Gastrocnemius medialis (tissue), 4 donors: Measurements from ENCODE around the gene MS4A13. TPM values are rescaled to one million over a fixed set of nuclear protein-coding genes. Genes with fewer than 3 reads are reported as not detected.
"Not testable (repeated sequence)": the region's sequence is repeated elsewhere in the genome, so short reads cannot be mapped to it uniquely, and the experiment has no call there.

Source experiments
- ATAC-seq, 2 donors: fragments of 150-250 bp; one replicate each; pipeline ENCODE4 v1.9.1; 2016
- DNase-seq, 2 donors: peaks; one replicate each; pipeline ENCODE4 v3.0.0-alpha.2; 2019
- H3K27ac ChIP-seq, 4 donors: fragments of 200-600 bp; sonication (generic); 1 replicate in 1 of 4; 2 replicates in 3 of 4; pipeline ENCODE4 v1.5.1; 2016 to 2018; ENCODE audit warnings: mild to moderate bottlenecking in 2 of 4, moderate library complexity in 1 of 4
- H3K27me3 ChIP-seq, 3 donors: fragments of 200-600 bp; sonication (generic) in 2 of 3; 1 replicate in 1 of 3; 2 replicates in 2 of 3; pipeline versions ENCODE4 v1.5.1 to v1.6.0; 2016 to 2019; ENCODE audit warnings: mild to moderate bottlenecking in 1 of 3, moderate library complexity in 1 of 3
- H3K36me3 ChIP-seq, 2 donors: fragments of 200-600 bp; sonication (generic) in 1 of 2; one replicate each; pipeline ENCODE4 v1.5.1; 2017 to 2018
- H3K4me1 ChIP-seq, 2 donors: fragments of 200-600 bp; sonication (generic) in 1 of 2; one replicate each; pipeline ENCODE4 v1.5.1; 2016 to 2017; ENCODE audit warnings: mild to moderate bottlenecking in 2 of 2
- H3K4me3 ChIP-seq, 4 donors: fragments of 200-600 bp; sonication (generic) in 3 of 4; 1 replicate in 1 of 4; 2 replicates in 3 of 4; pipeline ENCODE4 v1.5.1; 2016 to 2019; ENCODE audit warnings: mild to moderate bottlenecking in 2 of 4
- H3K9me3 ChIP-seq, 3 donors: fragments of 200-600 bp; sonication (generic) in 2 of 3; 1 replicate in 1 of 3; 2 replicates in 2 of 3; pipeline ENCODE4 v1.5.1; 2016 to 2019
- CTCF ChIP-seq, 5 experiments: fragments of 450-650 bp in 3 of 5; fragments of 200-600 bp in 2 of 5; sonication (generic) in 2 of 5; IDR thresholded peaks in 4 of 5; conservative IDR thresholded peaks in 1 of 5; 1 replicate in 4 of 5; 2 replicates in 1 of 5; pipeline ENCODE4 v1.5.1; 2016 to 2019; ENCODE audit warnings: antibody characterized with exemption in 5 of 5, mild to moderate bottlenecking in 3 of 5, moderate library complexity in 3 of 5
- POLR2A ChIP-seq, 2 donors: fragments of 450-650 bp; IDR thresholded peaks; one replicate each; pipeline ENCODE4 v1.6.1; 2017; ENCODE audit warnings: antibody characterized with exemption in 2 of 2, mild to moderate bottlenecking in 2 of 2, moderate library complexity in 2 of 2
- in situ Hi-C, 4 donors: fragments of 200-750 bp; cut with MboI; loops; one replicate each; pipeline versions ENCODE4 v1.15.0 to v1.8.0; 2017; ENCODE audit warnings: low sequenced_read_pairs in 4 of 4
- intact Hi-C: fragments of 100-400 bp; cut with DNase I; formaldehyde crosslinking; loops from one replicate; pipeline ENCODE4 v1.15.1; 2023; ENCODE audit warnings: low total_unique reads
- total RNA-seq, 4 donors: library from RNA; depleted of rRNA; stranded (reverse); fragments of >200 nt; gene quantifications; one replicate each; pipeline versions ENCODE4 v1.1.0 to v1.2.3, GENCODE V29; 2016

The MS4A13 gene
- total RNA-seq, 4 donors from 2014 or later: not detected

DNA sequence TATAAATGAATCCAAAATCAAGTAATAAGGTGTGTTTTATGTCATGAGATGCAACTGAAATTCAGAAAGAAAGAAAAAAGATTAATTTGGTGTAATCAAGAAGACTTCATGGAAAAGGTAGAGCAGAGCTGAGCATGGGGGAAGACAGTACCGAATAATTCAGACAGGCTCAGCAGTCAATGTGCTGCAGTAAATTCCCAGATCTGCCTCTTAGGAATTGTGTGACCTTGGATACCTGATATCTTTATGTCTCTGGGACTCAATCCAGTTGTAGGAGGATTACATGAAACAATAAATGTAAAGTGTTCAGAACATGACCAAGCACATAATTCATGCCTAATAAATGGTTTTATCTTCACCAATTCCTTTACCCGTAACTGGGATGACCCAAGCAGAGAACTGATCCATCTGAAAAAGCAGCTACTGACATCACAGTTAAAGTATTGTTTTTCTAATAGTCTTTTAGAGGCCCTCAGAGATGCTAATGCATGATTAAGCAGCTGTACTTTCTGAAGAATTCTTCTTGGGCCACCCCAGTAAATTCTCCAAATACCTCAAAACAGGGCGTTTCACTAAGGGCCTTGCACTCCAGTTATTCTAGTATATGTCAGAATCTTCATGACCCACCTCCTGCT lies 14.8 kb upstream of the MS4A13 start:
- intact Hi-C loops: no loop called here
- Histone ChIP-seq H3K4me1 (no peaks in the 10 kb centered on the region), H3K27me3 (no peaks in the 10 kb centered on the region), H3K4me3 (no peak overlapping the region), H3K27ac (no peak overlapping the region), H3K36me3 (no peaks in the 10 kb centered on the region), H3K9me3 (no peaks in the 10 kb centered on the region)
- ATAC-seq (no peak), DNase-seq (no peak)
- no peak for TF ChIP-seq POLR2A (IDR thresholded peaks at IDR 0.05)
- in situ Hi-C loops: no loop called here

GRCh38 chr11:60502221-60502775 lies 12.9 kb upstream of the MS4A13 start:
- H3K4me1 ChIP-seq: no peaks in the 10 kb centered on the region
- H3K27me3 ChIP-seq: no peaks in the 10 kb centered on the region
- H3K4me3 ChIP-seq: no peak overlapping the region
- TF ChIP-seq POLR2A (IDR thresholded peaks at IDR 0.05) (no peak), CTCF (IDR thresholded peaks at IDR 0.05 in 4 of 5, conservative IDR thresholded peaks at IDR 0.05 in 1 of 5) (no peak)
- DNase-seq: no peak
- no peak for ATAC-seq
- no peaks in the 10 kb centered on the region for H3K9me3 ChIP-seq
- in situ Hi-C loops (no loop called here), intact Hi-C loops (no loop called here)
- no peaks in the 10 kb centered on the region for H3K36me3 ChIP-seq
- H3K27ac ChIP-seq: no peak overlapping the region

- no peaks in the 10 kb centered on the region for H3K4me1 ChIP-seq
- TF ChIP-seq POLR2A (IDR thresholded peaks at IDR 0.05) (no peak), CTCF (IDR thresholded peaks at IDR 0.05 in 4 of 5, conservative IDR thresholded peaks at IDR 0.05 in 1 of 5) (no peak)
- no peak for ATAC-seq
- H3K27me3 ChIP-seq: no peaks in the 10 kb centered on the region
- in situ Hi-C loops: no loop called here
- no peaks in the 10 kb centered on the region for H3K36me3 ChIP-seq
- no peak overlapping the region for H3K27ac ChIP-seq
- H3K9me3 ChIP-seq: no peaks in the 10 kb centered on the region
- intact Hi-C loops: no loop called here
- no peak overlapping the region for H3K4me3 ChIP-seq
- DNase-seq: no peak
These were observed 10.8 kb upstream of the MS4A13 start for GRCh38 chr11:60504219-60504905.

DNA sequence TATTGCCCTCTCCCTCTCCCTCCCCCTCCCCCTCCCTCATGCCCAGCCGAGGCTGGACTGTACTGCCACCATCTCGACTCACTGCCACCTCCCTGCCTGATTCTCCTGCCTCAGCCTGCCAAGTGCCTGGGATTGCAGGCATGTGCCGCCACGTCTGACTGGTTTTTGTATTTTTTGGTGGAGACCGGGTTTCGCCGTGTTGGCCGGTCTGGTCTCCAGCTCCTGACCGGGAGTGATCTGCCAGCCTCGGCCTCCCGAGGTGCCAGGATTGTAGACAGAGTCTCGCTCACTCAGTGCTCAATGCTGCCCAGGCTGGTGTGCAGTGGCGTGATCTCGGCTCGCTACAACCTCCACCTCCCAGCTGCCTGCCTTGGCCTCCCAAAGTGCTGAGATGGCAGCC lies 5.6 kb upstream of the MS4A13 start:
- in situ Hi-C loops, H3K4me1 ChIP-seq, H3K4me3 ChIP-seq, H3K27me3 ChIP-seq, DNase-seq, H3K27ac ChIP-seq, ATAC-seq, intact Hi-C loops, H3K36me3 ChIP-seq, H3K9me3 ChIP-seq: not testable (repeated sequence)

DNA sequence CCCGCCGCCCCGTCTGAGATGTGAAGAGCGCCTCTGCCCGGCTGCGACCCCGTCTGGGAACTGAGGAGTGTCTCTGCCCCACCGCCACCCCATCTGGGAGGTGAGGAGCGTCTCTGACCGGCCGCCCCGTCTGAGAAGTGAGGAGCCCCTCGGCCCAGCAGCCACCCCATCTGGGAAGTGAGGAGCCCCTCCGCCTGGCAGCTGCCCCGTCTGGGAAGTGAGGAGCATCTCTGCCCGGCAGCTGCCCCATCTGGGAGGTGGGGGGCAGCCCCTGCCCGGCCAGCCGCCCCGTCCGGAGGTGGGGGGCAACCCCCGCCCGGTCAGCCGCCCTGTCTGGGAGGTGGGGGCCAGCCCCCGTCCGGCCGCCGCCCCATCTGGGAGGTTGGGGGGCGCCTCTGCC lies 5.0 kb upstream of the MS4A13 start:
- H3K27me3 ChIP-seq, H3K4me1 ChIP-seq, H3K9me3 ChIP-seq, DNase-seq, ATAC-seq, H3K27ac ChIP-seq, H3K36me3 ChIP-seq, H3K4me3 ChIP-seq, in situ Hi-C loops, intact Hi-C loops: not testable (repeated sequence)

DNA sequence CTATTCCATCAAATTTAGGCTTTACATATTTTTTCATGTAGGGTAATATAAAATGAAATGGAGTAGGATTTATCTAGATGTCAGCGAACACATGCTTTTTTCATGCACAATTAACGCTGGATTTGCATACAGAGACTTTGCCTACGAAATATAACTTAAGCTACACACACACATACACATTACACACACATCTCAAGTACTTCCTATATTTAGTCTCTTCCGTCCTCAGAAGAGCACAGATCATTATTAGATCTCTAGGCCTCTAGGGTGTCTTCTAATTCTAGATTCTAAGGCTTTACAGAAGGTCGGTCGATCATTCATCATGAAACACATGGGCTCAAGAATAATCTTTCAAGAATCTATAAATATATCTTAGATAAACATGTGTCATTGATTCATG lies 3.8 kb upstream of the MS4A13 start:
- no peak for TF ChIP-seq CTCF (IDR thresholded peaks at IDR 0.05 in 4 of 5, conservative IDR thresholded peaks at IDR 0.05 in 1 of 5)
- no peak for TF ChIP-seq POLR2A (IDR thresholded peaks at IDR 0.05)
- ATAC-seq (no peak), DNase-seq (no peak)
- intact Hi-C loops: no loop called here
- Histone ChIP-seq H3K27me3 (no peaks in the 10 kb centered on the region), H3K9me3 (no peaks in the 10 kb centered on the region), H3K27ac (no peak overlapping the region), H3K4me1 (no peaks in the 10 kb centered on the region), H3K36me3 (no peaks in the 10 kb centered on the region), H3K4me3 (no peak overlapping the region)
- in situ Hi-C loops: no loop called here
